GM19468 (cell line): Measurements from ENCODE around the gene OVCA2.

ENCODE experiments used
- ATAC-seq: cut with Tn5 transposase; IDR thresholded peaks from one replicate; pipeline ENCODE4 v1.9.1; 2021; ENCODE audit warnings: mild to moderate bottlenecking, moderate library complexity, moderate number of reproducible peaks; ENCODE audit not compliant: unreplicated experiment; ENCODE audit errors: extremely low read depth

OVCA2 gene

GRCh38 chr17:2081564-2081963 is 39.7 kb downstream of the OVCA2 start:
- no peak for ATAC-seq

- ATAC-seq, result no peak
Observed at GRCh38 chr17:2082003-2082781, 40.4 kb downstream of the OVCA2 start.

GRCh38 chr17:2083613-2084035 is 41.8 kb downstream of the OVCA2 start:
- no peak for ATAC-seq

- no peak for ATAC-seq
Observed at GRCh38 chr17:2084036-2084765, 42.4 kb downstream of the OVCA2 start.

GRCh38 chr17:2084766-2085647 is 43.2 kb downstream of the OVCA2 start:
- no peak for ATAC-seq

GRCh38 chr17:2085648-2085949 is 43.8 kb downstream of the OVCA2 start:
- no peak for ATAC-seq

- no peak for ATAC-seq
Observed at GRCh38 chr17:2086306-2086705, 44.5 kb downstream of the OVCA2 start.

GRCh38 chr17:2087597-2088211 is 45.9 kb downstream of the OVCA2 start:
- no peak for ATAC-seq

GRCh38 chr17:2089021-2089422 is 47.2 kb downstream of the OVCA2 start:
- peak; percentile 7 for ATAC-seq

GRCh38 chr17:2090210-2090641 is 48.4 kb downstream of the OVCA2 start:
- no peak for ATAC-seq

- no peak for ATAC-seq
Observed at GRCh38 chr17:2090804-2091534, 49.1 kb downstream of the OVCA2 start.

- ATAC-seq, result no peak
Observed at GRCh38 chr17:2092253-2092652, 50.4 kb downstream of the OVCA2 start.
